Measurements from ENCODE around the gene KMT5B.
A peak's percentile ranks its signal among the peaks of the same experiment; 100 is the strongest.

The KMT5B gene

DNA sequence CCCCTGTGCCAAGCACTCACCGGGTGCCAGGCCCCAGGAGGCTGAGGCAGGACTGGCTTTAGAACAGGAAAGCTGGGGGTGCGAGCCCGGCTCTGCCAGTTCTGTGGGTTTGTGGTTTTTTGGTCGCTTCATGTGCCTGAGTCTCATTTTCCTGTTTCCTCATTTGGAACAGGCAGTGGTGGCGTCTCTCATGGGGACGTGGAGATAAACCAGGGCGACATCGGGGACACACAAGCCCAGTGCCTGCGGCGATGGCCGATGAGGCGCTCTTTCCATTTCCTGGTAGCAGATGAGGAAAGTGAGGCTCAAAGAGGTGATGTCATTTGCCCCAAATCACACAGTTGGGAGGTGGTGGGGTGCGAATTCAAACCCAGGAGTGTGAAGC, 71.1 kb downstream of the KMT5B start:
- Histone ChIP-seq H4K20me1 (ENCODE audit: insufficient read depth, low read length, poor library complexity, severe bottlenecking) (no peaks in the 10 kb centered on the region), H3K36me3 (ENCODE audit: insufficient read depth, low read length) (no peaks in the 10 kb centered on the region), H3K9ac (ENCODE audit: low read depth, low read length, poor library complexity, severe bottlenecking) (peak overlapping the region; percentile 54), H3K4me1 (ENCODE audit: insufficient read depth, low read length, poor library complexity, severe bottlenecking) (peaks cover 49% of the 10 kb centered on the region), H3K9me2 (replicated peaks; ENCODE audit: low read depth, low read length) (no peaks in the 10 kb centered on the region), H3F3A (ENCODE audit: low read depth) (no peaks in the 10 kb centered on the region), H3K27me3 (ENCODE audit: insufficient read depth, low read length, poor library complexity, severe bottlenecking) (no peaks in the 10 kb centered on the region), H3K79me2 (ENCODE audit: insufficient read depth, low read length) (no peaks in the 10 kb centered on the region), H3K9me3 (ENCODE audit: insufficient read depth, low read depth, low read length) (no peaks in the 10 kb centered on the region), H2AFZ (ENCODE audit: low read length) (peak overlapping the region; percentile 3; the same call in 1 of the 2 replicates), H3K4me2 (ENCODE audit: low read depth, low read length, poor library complexity, severe bottlenecking) (peak overlapping the region; percentile 50), H3K4me3 (ENCODE audit: low read length, poor library complexity, severe bottlenecking) (peak overlapping the region; percentile 20)
- no peak for TF ChIP-seq EZH2phosphoT487 (IDR thresholded peaks at IDR 0.05; ENCODE audit: borderline replicate concordance)
- TF ChIP-seq, protein P1, sequence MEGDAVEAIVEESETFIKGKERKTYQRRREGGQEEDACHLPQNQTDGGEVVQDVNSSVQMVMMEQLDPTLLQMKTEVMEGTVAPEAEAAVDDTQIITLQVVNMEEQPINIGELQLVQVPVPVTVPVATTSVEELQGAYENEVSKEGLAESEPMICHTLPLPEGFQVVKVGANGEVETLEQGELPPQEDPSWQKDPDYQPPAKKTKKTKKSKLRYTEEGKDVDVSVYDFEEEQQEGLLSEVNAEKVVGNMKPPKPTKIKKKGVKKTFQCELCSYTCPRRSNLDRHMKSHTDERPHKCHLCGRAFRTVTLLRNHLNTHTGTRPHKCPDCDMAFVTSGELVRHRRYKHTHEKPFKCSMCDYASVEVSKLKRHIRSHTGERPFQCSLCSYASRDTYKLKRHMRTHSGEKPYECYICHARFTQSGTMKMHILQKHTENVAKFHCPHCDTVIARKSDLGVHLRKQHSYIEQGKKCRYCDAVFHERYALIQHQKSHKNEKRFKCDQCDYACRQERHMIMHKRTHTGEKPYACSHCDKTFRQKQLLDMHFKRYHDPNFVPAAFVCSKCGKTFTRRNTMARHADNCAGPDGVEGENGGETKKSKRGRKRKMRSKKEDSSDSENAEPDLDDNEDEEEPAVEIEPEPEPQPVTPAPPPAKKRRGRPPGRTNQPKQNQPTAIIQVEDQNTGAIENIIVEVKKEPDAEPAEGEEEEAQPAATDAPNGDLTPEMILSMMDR (conservative IDR thresholded peaks at IDR 0.05; ENCODE audit: low read length), result no peak

DNA sequence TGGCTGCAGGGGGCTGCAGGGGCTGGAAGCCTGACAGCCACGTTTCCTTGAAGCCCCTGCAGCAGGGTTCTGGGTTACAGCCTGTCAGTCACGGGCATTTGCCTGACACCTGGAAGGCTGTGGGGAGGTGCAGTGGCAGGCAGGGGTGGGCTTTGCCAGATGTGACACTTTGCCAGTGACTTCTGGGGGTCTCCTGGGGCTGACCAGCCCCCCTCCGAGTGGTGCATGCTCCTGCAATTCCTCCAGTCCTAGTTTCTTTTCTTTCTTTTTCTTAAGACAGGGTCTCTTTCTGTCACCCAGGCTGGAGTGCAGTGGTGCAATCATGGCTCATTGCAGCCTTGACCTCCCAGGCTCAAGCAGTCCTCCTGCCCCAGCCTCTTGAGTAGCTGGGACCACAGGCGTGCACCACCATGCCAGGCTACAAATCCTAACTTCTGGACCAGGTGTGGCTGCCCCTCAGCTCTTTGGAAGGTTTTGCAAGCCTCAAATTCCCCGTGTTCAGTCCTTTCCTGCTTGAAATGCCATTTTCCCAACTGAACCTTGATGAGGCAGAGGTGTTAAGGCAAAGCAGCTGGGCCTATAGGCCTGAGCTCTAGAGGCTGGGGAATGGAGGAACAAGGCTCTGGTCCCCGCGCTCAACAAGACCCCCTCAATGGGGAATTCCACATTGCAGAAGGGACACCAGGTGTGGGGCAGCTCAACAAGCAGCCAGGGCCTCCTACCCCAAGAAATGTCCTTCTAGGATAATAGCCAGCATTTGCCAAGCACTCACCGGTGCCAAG, 71.7 kb downstream of the KMT5B start:
- Histone ChIP-seq H3K36me3 (ENCODE audit: insufficient read depth, low read length) (no peaks in the 10 kb centered on the region), H3K27me3 (ENCODE audit: insufficient read depth, low read length, poor library complexity, severe bottlenecking) (no peaks in the 10 kb centered on the region), H3K9me2 (replicated peaks; ENCODE audit: low read depth, low read length) (no peaks in the 10 kb centered on the region), H3F3A (ENCODE audit: low read depth) (no peaks in the 10 kb centered on the region), H3K79me2 (ENCODE audit: insufficient read depth, low read length) (no peaks in the 10 kb centered on the region), H4K20me1 (ENCODE audit: insufficient read depth, low read length, poor library complexity, severe bottlenecking) (no peaks in the 10 kb centered on the region), H3K9ac (ENCODE audit: low read depth, low read length, poor library complexity, severe bottlenecking) (peak overlapping the region; percentile 54), H2AFZ (ENCODE audit: low read length) (peak overlapping the region; percentile 3; the same call in 1 of the 2 replicates), H3K4me1 (ENCODE audit: insufficient read depth, low read length, poor library complexity, severe bottlenecking) (peaks cover 43% of the 10 kb centered on the region), H3K4me2 (ENCODE audit: low read depth, low read length, poor library complexity, severe bottlenecking) (peak overlapping the region; percentile 50), H3K9me3 (ENCODE audit: insufficient read depth, low read depth, low read length) (no peaks in the 10 kb centered on the region), H3K4me3 (ENCODE audit: low read length, poor library complexity, severe bottlenecking) (peak overlapping the region; percentile 20)
- TF ChIP-seq EZH2phosphoT487 (IDR thresholded peaks at IDR 0.05; ENCODE audit: borderline replicate concordance), result no peak
- TF ChIP-seq, protein P1 (conservative IDR thresholded peaks at IDR 0.05; ENCODE audit: low read length), result no peak

DNA sequence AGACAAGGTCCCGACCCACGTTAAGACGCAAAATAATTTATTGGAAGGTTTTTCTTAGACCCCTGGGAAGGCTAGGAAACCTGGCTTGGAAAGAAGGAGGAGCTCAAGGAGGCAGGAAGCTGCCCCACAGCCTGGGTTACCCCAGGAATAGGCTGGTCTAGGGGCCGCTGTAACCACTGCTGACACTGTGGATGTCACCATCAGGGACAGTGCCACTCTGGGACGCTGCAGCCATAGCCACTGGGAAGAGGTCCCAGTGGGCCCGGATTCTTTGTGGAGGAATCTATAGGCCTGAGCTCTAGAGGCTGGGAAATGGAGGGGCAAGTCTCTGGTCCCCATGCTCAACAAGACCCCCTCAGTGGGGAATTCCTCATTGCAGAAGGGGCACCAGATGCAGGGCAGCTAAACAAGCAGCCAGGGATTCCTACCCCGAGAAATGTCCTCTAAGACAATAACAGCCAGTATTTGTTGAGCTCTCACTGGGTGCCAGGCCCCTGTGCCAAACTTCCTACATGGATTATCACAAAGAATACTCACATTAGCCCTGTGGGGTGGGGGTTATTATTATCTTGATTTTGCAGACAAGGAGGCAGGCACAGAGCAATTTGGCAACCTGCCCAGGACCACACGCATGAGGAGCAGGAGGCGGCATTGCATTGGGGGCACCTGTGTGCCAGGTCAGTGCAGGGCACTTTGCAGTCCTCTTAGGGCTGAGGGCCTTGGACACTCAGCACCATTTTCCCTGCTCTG, 72.4 kb downstream of the KMT5B start:
- Histone ChIP-seq H3K9me3 (ENCODE audit: insufficient read depth, low read depth, low read length) (no peaks in the 10 kb centered on the region), H3K36me3 (ENCODE audit: insufficient read depth, low read length) (no peaks in the 10 kb centered on the region), H3K79me2 (ENCODE audit: insufficient read depth, low read length) (no peaks in the 10 kb centered on the region), H3K4me3 (ENCODE audit: low read length, poor library complexity, severe bottlenecking) (no peak overlapping the region), H3K9me2 (replicated peaks; ENCODE audit: low read depth, low read length) (no peaks in the 10 kb centered on the region), H3K9ac (ENCODE audit: low read depth, low read length, poor library complexity, severe bottlenecking) (peak overlapping the region; percentile 54), H3K4me1 (ENCODE audit: insufficient read depth, low read length, poor library complexity, severe bottlenecking) (peaks cover 38% of the 10 kb centered on the region), H3K27me3 (ENCODE audit: insufficient read depth, low read length, poor library complexity, severe bottlenecking) (no peaks in the 10 kb centered on the region), H3K4me2 (ENCODE audit: low read depth, low read length, poor library complexity, severe bottlenecking) (peak overlapping the region; percentile 50), H2AFZ (ENCODE audit: low read length) (no peak overlapping the region), H3F3A (ENCODE audit: low read depth) (no peaks in the 10 kb centered on the region), H4K20me1 (ENCODE audit: insufficient read depth, low read length, poor library complexity, severe bottlenecking) (no peaks in the 10 kb centered on the region)
- TF ChIP-seq, protein P1 (conservative IDR thresholded peaks at IDR 0.05; ENCODE audit: low read length), result no peak
- no peak for TF ChIP-seq EZH2phosphoT487 (IDR thresholded peaks at IDR 0.05; ENCODE audit: borderline replicate concordance)
